Activated naive CD4-positive, alpha-beta T cell treated with anti-CD3 and anti-CD28 coated beads for 36 hours (primary cell): ENCODE data around the gene C1QTNF6. TPM values are rescaled to one million over a fixed set of nuclear protein-coding genes. Genes with fewer than 3 reads are reported as not detected.
"Not testable (repeated sequence)": the region's sequence is repeated elsewhere in the genome, so short reads cannot be mapped to it uniquely, and the experiment has no call there.

Experiments used
- CTCF ChIA-PET: fragments of 350-600 bp; sonication (Branson Sonifier 250); formaldehyde crosslinking; loops from one replicate; lab custom pipeline; 2021; ENCODE audit warnings: antibody characterized with exemption; lab: Charles Lee
- DNase-seq: peaks from one replicate; pipeline ENCODE4 v3.0.0-alpha.2; 2020
- H3K27ac Mint-ChIP-seq: one replicate; pipeline ENCODE4 v1.8.0; 2021; ENCODE audit warnings: mild to moderate bottlenecking, mixed read lengths
- H3K27me3 Mint-ChIP-seq: one replicate; pipeline ENCODE4 v1.8.0; 2021; ENCODE audit warnings: low read depth, mixed read lengths
- H3K36me3 Mint-ChIP-seq: one replicate; pipeline ENCODE4 v1.8.0; 2021; ENCODE audit warnings: low read depth, mixed read lengths
- H3K4me1 Mint-ChIP-seq: one replicate; pipeline ENCODE4 v1.8.0; 2021; ENCODE audit warnings: low read depth, mixed read lengths
- H3K4me3 Mint-ChIP-seq: one replicate; pipeline ENCODE4 v1.8.0; 2021; ENCODE audit warnings: mild to moderate bottlenecking, moderate library complexity, mixed read lengths
- H3K9me3 Mint-ChIP-seq: one replicate; pipeline ENCODE4 v1.8.0; 2021; ENCODE audit warnings: mixed read lengths
- intact Hi-C: fragments of 100-400 bp; cut with micrococcal nuclease; formaldehyde crosslinking; loops from one replicate; pipeline ENCODE4 v1.15.1; 2023
- total RNA-seq, 2 experiments: library from RNA; stranded (reverse); gene quantifications; one replicate each; pipeline ENCODE4 v1.2.3, GENCODE V29; 2021

Gene C1QTNF6
- total RNA-seq, result 10 to 100 TPM; 13.4 to 13.6 TPM

GRCh38 chr22:37187891-37188761 lies at the start of gene C1QTNF6:
C1QTNF6 (minus strand) TSS chr22:37188247; CDS start chr22:37188213, 34 bp downstream.
- H3K9me3 Mint-ChIP-seq, result no peaks in the 10 kb centered on the region
- intact Hi-C loops, result no loop called here
- H3K27ac Mint-ChIP-seq, result no peak within 1 kb of the TSS
- no peak within 1 kb of the TSS for H3K4me3 Mint-ChIP-seq
- CTCF ChIA-PET, result no interaction called here
- DNase-seq, result no peak
- peaks cover 29% of the 10 kb centered on the region for H3K4me1 Mint-ChIP-seq
- peaks cover 6% of the 10 kb centered on the region for H3K36me3 Mint-ChIP-seq
- H3K27me3 Mint-ChIP-seq, result no peaks in the 10 kb centered on the region

GRCh38 chr22:37235897-37236607 lies 48.0 kb upstream of the C1QTNF6 start:
- peak overlapping the region; percentile 80 for H3K4me3 Mint-ChIP-seq
- peaks cover 93% of the 10 kb centered on the region for H3K36me3 Mint-ChIP-seq
- DNase-seq, result peak; percentile 35
- H3K27me3 Mint-ChIP-seq, result no peaks in the 10 kb centered on the region
- peak overlapping the region; percentile 99 for H3K27ac Mint-ChIP-seq
- intact Hi-C loops, result loop anchor here (10.0 kb wide), 3 partner anchors 439 to 871 kb away; partner anchors contain the start of genes IFT27 and LGALS1
- CTCF ChIA-PET, result interaction anchor here (17.7 kb wide), 1 partner anchor 24 kb away, joined by 220 read pairs; no protein-coding TSS in a partner anchor
- H3K9me3 Mint-ChIP-seq, result no peaks in the 10 kb centered on the region
- H3K4me1 Mint-ChIP-seq, result peaks cover 99% of the 10 kb centered on the region

GRCh38 chr22:37234736-37235711 lies 47.0 kb upstream of the C1QTNF6 start:
- CTCF ChIA-PET, result interaction anchor here (1.0 to 1.2 kb wide), 2 partner anchors 10 to 26 kb away, joined by 3 to 7 read pairs; no protein-coding TSS in a partner anchor
- intact Hi-C loops, result loop anchor here (5.0 to 10.0 kb wide), 4 partner anchors 88 to 870 kb away; partner anchors contain the start of genes IFT27, IL2RB and LGALS1
- Mint-ChIP-seq H3K27ac (peak overlapping the region; percentile 99), H3K27me3 (no peaks in the 10 kb centered on the region), H3K36me3 (peaks cover 89% of the 10 kb centered on the region), H3K4me3 (peak overlapping the region; percentile 40), H3K9me3 (no peaks in the 10 kb centered on the region), H3K4me1 (peaks cover 98% of the 10 kb centered on the region)
- DNase-seq, result peak; percentile 5

GRCh38 chr22:37233751-37234631 lies 45.9 kb upstream of the C1QTNF6 start:
- Mint-ChIP-seq H3K27ac (peak overlapping the region; percentile 99), H3K4me3 (no peak overlapping the region), H3K4me1 (peaks cover 98% of the 10 kb centered on the region), H3K36me3 (peaks cover 91% of the 10 kb centered on the region), H3K27me3 (no peaks in the 10 kb centered on the region), H3K9me3 (no peaks in the 10 kb centered on the region)
- intact Hi-C loops, result loop anchor here (5.0 to 10.0 kb wide), 4 partner anchors 87 to 869 kb away; partner anchors contain the start of genes IFT27, IL2RB and LGALS1
- DNase-seq, result peak; percentile 20
- CTCF ChIA-PET, result interaction anchor here (1.0 to 1.2 kb wide), 2 partner anchors 9 to 27 kb away, joined by 3 to 7 read pairs; no protein-coding TSS in a partner anchor

GRCh38 chr22:37233371-37233750 lies 45.3 kb upstream of the C1QTNF6 start:
- H3K27me3 Mint-ChIP-seq, CTCF ChIA-PET, H3K9me3 Mint-ChIP-seq, DNase-seq: not testable (repeated sequence)
- peaks cover 92% of the 10 kb centered on the region for H3K36me3 Mint-ChIP-seq
- peak overlapping the region; percentile 99 for H3K27ac Mint-ChIP-seq
- H3K4me3 Mint-ChIP-seq, result peak overlapping the region; percentile 28
- peaks cover 98% of the 10 kb centered on the region for H3K4me1 Mint-ChIP-seq
- intact Hi-C loops, result loop anchor here (5.0 to 10.0 kb wide), 4 partner anchors 86 to 869 kb away; partner anchors contain the start of genes IFT27, IL2RB and LGALS1

- Mint-ChIP-seq H3K27me3 (no peaks in the 10 kb centered on the region), H3K36me3 (peaks cover 90% of the 10 kb centered on the region), H3K4me1 (peaks cover 97% of the 10 kb centered on the region), H3K27ac (peak overlapping the region; percentile 98), H3K4me3 (peak overlapping the region; percentile 61), H3K9me3 (no peaks in the 10 kb centered on the region)
- intact Hi-C loops, result loop anchor here (5.0 to 10.0 kb wide), 4 partner anchors 85 to 868 kb away; partner anchors contain the start of genes IFT27, IL2RB and LGALS1
- peak; percentile 35 for DNase-seq
- CTCF ChIA-PET, result interaction anchor here (5.3 kb wide), 1 partner anchor 28 kb away, joined by 33 read pairs; no protein-coding TSS in a partner anchor
Measured at GRCh38 chr22:37232140-37232998, 44.3 kb upstream of the C1QTNF6 start.

- no peaks in the 10 kb centered on the region for H3K27me3 Mint-ChIP-seq
- intact Hi-C loops, result loop anchor here (2.0 to 10.0 kb wide), 5 partner anchors 69 to 867 kb away; partner anchors contain the start of genes IFT27, IL2RB and LGALS1
- peaks cover 90% of the 10 kb centered on the region for H3K4me1 Mint-ChIP-seq
- H3K4me3 Mint-ChIP-seq, result peak overlapping the region; percentile 61
- DNase-seq, result peak; percentile 70
- CTCF ChIA-PET, result interaction anchor here (0.5 to 5.3 kb wide), 3 partner anchors 12 to 31 kb away, joined by 6 to 33 read pairs (median 30); partner anchors contain the start of gene RAC2
- H3K27ac Mint-ChIP-seq, result peak overlapping the region; percentile 98
- no peaks in the 10 kb centered on the region for H3K9me3 Mint-ChIP-seq
- peaks cover 84% of the 10 kb centered on the region for H3K36me3 Mint-ChIP-seq
Measured at GRCh38 chr22:37231406-37232139, 43.5 kb upstream of the C1QTNF6 start.

- Mint-ChIP-seq H3K27me3 (no peaks in the 10 kb centered on the region), H3K4me1 (peaks cover 90% of the 10 kb centered on the region), H3K27ac (peak overlapping the region; percentile 98), H3K9me3 (no peaks in the 10 kb centered on the region), H3K36me3 (peaks cover 84% of the 10 kb centered on the region), H3K4me3 (peak overlapping the region; percentile 61)
- intact Hi-C loops, result loop anchor here (1.0 to 10.0 kb wide), 9 partner anchors 7 to 866 kb away; partner anchors contain the start of genes IFT27, IL2RB and LGALS1
- DNase-seq, result peak; percentile 98
- CTCF ChIA-PET, result interaction anchor here (0.6 to 5.3 kb wide), 8 partner anchors 8 to 74 kb away, joined by 3 to 33 read pairs (median 8); partner anchors contain the start of gene RAC2
Measured at GRCh38 chr22:37230673-37231405, 42.8 kb upstream of the C1QTNF6 start.
